Stimulated activated CD8-positive, alpha-beta memory T cell treated with anti-CD3 and anti-CD28 coated beads, Interleukin-12 subunit alpha, Interleukin-12 subunit beta, amount 100 ng/mL, for 4 hours (primary cell): ENCODE data around the gene MTR.

Source experiments
- DNase-seq: peaks from one replicate; pipeline ENCODE4 v3.0.0-alpha.2; 2020; ENCODE audit warnings: low read depth

Gene MTR

GRCh38 chr1:236864996-236865817 is 70.1 kb downstream of the MTR start:
- no peak for DNase-seq

- no peak for DNase-seq
Measured at GRCh38 chr1:236865818-236866155, 70.7 kb downstream of the MTR start.

- peak; percentile 2 for DNase-seq
Measured at GRCh38 chr1:236868625-236869467, 73.8 kb downstream of the MTR start.

GRCh38 chr1:236869911-236870310 is 74.8 kb downstream of the MTR start:
- no peak for DNase-seq

DNA sequence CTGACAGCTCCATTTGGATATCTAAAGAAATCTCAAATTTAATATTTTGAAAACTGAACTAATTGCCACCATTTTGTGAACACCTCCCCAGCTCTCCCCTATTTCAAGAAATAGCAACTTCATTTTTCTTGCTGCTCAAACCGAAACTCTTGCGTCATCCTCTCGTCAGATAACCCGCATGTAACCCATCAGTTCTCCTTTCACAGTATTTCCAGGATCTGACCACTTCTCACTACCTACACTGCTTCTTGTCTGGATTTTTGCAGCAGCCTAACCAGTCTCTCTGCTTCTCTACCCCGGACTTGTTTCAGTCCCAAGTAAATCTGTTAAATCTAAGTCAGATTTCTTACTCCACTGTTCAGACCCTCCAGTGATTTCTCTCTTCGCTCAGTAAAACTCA is 75.6 kb downstream of the MTR start:
- DNase-seq, result no peak

GRCh38 chr1:236872075-236872666 is 77.1 kb downstream of the MTR start:
- no peak for DNase-seq

DNA sequence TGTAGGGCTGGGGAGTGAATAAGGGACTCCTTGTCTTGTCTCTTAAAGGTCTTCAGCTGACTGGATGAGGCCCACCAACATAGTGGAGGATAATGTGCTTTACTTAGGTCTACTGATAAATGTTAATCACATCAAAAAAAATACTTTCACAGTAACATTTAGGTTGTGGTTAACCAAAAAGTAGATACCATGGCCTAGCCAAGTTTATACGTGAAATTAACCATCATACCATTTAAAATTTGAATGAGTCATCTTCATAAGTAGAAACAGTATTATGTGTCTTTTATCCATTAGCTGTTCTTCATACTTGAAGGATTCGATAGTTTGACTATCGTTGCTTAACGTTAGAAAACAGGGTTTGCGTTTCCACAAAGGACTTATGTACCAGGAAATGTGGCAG is 80.9 kb downstream of the MTR start:
- DNase-seq, result no peak

DNA sequence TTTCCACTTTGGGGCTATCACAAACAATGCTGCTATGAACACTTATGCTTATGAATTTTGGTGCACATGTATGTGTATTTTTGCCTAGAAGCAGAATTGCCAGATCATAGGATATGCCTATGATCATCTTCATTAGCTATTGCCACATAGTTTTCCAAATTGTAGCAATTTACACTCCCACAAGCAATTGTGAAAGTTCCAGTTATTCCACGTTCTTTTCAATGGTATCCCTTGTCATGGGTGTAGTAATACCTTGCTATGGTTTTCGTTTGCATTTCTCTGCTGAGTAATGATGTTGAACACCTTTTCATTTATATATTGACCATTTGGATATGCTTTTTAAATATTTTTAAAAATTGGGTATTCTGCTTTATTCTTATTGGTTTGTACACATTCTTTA is 82.6 kb downstream of the MTR start:
- no peak for DNase-seq

DNA sequence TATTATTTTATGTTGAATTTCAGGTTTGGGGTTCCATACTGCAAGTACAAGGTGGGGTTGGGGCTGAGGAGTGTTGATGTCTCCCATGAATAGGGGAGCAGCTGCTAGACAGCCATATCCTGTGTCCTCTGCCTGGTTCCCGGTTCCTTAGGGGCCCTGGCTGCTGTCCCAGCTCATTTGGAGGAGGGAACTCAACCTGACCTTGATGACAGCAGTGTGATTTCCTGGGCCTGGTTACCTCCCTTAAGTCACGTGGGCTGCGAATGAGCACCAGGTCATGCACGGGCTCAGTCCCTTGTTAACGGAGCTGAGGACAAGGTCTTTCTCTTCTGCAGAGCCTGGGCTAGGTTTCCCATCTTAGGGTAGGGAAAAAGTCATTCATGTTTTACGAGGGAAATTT is 85.1 kb downstream of the MTR start:
- DNase-seq, result no peak

DNA sequence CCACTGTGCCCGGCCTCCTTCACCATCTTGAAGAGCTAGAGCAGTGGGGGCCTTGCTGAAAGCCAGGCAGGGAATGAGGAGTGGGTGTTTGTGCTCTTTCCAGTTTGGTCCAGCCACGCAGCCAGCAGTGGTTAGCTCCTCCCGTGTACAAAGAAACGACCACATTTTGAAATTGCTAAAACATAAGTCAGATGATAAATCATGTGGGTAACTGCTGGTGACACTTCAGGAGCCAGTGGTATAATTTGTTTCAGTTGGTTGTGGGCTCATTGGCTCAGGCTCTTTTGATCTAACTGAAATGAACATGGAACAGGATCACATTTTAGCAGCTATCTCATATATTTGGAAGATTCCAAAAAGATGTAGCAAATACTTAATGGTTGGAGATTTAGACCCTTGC is 87.6 kb downstream of the MTR start:
- no peak for DNase-seq

DNA sequence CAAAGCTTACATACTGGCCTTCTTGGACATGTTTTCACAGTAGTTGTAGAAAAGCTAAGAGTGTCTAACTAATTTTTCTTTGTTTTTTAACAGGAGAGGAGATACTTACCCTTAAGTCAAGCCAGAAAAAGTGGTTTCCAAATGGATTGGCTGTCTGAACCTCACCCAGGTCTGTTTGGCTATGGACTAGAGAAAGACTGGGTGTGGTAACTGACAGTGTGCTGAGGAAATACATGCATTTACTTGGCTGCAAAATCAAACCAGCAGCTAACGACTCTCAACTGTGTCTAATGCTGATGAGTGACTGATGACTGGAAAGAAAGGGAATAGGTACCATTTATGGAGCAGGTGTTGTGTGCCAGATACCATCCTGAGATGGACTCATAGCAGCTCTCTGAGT is 91.1 kb downstream of the MTR start:
- no peak for DNase-seq

DNA sequence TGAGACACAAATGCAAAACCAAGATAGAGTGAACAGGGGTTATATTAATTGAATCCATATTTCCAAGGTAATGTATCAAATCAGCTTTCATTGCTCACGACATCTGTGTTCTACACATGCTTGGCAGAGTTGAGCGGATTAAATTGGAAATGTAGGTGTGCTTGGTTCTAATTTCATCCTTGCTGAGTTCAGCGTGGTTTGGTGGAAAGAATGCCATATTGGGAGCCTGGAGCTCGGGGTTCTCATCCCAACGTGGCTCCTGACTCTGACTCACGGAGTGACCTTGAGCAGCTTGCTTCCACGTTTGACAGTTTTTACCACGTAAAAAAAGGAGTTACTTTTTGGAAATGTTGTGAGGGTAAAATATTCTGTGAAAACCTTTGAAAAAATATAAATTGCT is 92.0 kb downstream of the MTR start:
- DNase-seq, result no peak

- DNase-seq, result no peak
Measured at GRCh38 chr1:236888126-236888525, 93.0 kb downstream of the MTR start.

GRCh38 chr1:236888903-236889302 is 93.8 kb downstream of the MTR start:
- no peak for DNase-seq

- DNase-seq, result no peak
Measured at GRCh38 chr1:236890152-236891056, 95.3 kb downstream of the MTR start.

- DNase-seq, result no peak
Measured at GRCh38 chr1:236893626-236894545, 98.8 kb downstream of the MTR start.

- DNase-seq, result no peak
Measured at GRCh38 chr1:236895665-236896387, 100.7 kb downstream of the MTR start.

- no peak for DNase-seq
Measured at GRCh38 chr1:236896716-236897115, 101.6 kb downstream of the MTR start.

- DNase-seq, result no peak
Measured at GRCh38 chr1:236904892-236905741, 110.0 kb downstream of the MTR start.
